MCF 10A (cell line): ENCODE data around the gene ADGRL2. TPM values are rescaled to one million over a fixed set of nuclear protein-coding genes. Genes with fewer than 3 reads are reported as not detected.

ENCODE experiments used
- BruUV-seq: library from RNA; stranded (reverse); fragments of 400-500 nt; replicated peaks from 2 replicates; lab custom pipeline; 2021; lab: Mats Ljungman, UMichigan
- CTCF ChIA-PET: fragments of 300-600 bp; sonication (Branson Sonifier 250); formaldehyde crosslinking; extraction: SDS; loops from one replicate; lab custom pipeline; 2021; ENCODE audit warnings: antibody characterized with exemption, inconsistent platforms; lab: Yijun Ruan, JAX
- POLR2A ChIA-PET: fragments of 300-600, 350-650 bp; sonication (Branson Sonifier 250); formaldehyde crosslinking; extraction: SDS; loops from one replicate; lab custom pipeline; 2020; ENCODE audit warnings: antibody characterized with exemption, inconsistent platforms; lab: Yijun Ruan, JAX
- DNase-seq: peaks from one replicate; pipeline ENCODE4 v3.0.0-alpha.2; 2018; ENCODE audit not compliant: unreplicated experiment
- H3K27ac Mint-ChIP-seq: one replicate; pipeline ENCODE4 v1.8.0; 2022; ENCODE audit warnings: mild to moderate bottlenecking, low read depth, mixed read lengths; ENCODE audit not compliant: unreplicated experiment
- H3K27me3 Mint-ChIP-seq: one replicate; pipeline ENCODE4 v1.8.0; 2022; ENCODE audit warnings: mixed read lengths; ENCODE audit not compliant: insufficient read depth, unreplicated experiment
- H3K36me3 Mint-ChIP-seq: one replicate; pipeline ENCODE4 v1.8.0; 2022; ENCODE audit warnings: mild to moderate bottlenecking, moderate library complexity, mixed read lengths; ENCODE audit not compliant: insufficient read depth, unreplicated experiment
- H3K4me1 Mint-ChIP-seq: one replicate; pipeline ENCODE4 v1.8.0; 2022; ENCODE audit warnings: mixed read lengths; ENCODE audit not compliant: insufficient read depth, unreplicated experiment
- H3K4me3 Mint-ChIP-seq: one replicate; pipeline ENCODE4 v1.8.0; 2022; ENCODE audit warnings: mild to moderate bottlenecking, moderate library complexity, mixed read lengths; ENCODE audit not compliant: unreplicated experiment
- H3K9me3 Mint-ChIP-seq: one replicate; pipeline ENCODE4 v1.8.0; 2022; ENCODE audit warnings: mixed read lengths; ENCODE audit not compliant: unreplicated experiment
- CTCF ChIP-seq: fragments of 200-600 bp; IDR thresholded peaks from one replicate; pipeline ENCODE4 v1.8.0; 2022; ENCODE audit warnings: antibody characterized with exemption, mild to moderate bottlenecking; ENCODE audit not compliant: unreplicated experiment
- intact Hi-C: fragments of 100-400 bp; cut with micrococcal nuclease; formaldehyde crosslinking; loops from 2 replicates; pipeline ENCODE4 v1.14.1; 2022
- total RNA-seq: library from RNA; stranded (reverse); gene quantifications from 2 replicates; pipeline ENCODE4 v1.2.3, GENCODE V29; 2022

Gene ADGRL2
- total RNA-seq, 1 experiment from 2014 or later, result 3.0 TPM

- peaks cover 17% of the 10 kb centered on the region for H3K4me1 Mint-ChIP-seq
- no TSS peak for BruUV-seq
- POLR2A ChIA-PET, result no interaction called here
- H3K27ac Mint-ChIP-seq, result no peak overlapping the region
- DNase-seq, result no peak
- H3K27me3 Mint-ChIP-seq, result no peaks in the 10 kb centered on the region
- H3K36me3 Mint-ChIP-seq, result no peaks in the 10 kb centered on the region
- no peak overlapping the region for H3K4me3 Mint-ChIP-seq
- intact Hi-C loops, result no loop called here
- no peak for TF ChIP-seq CTCF
- H3K9me3 Mint-ChIP-seq, result no peaks in the 10 kb centered on the region
- CTCF ChIA-PET, result interaction anchor here (0.6 kb wide), 1 partner anchor 310 kb away, joined by 5 read pairs; no protein-coding TSS in a partner anchor
These were observed 74.2 kb downstream of the ADGRL2 start for GRCh38 chr1:81874940-81875339.

GRCh38 chr1:81876901-81877733 is 76.4 kb downstream of the ADGRL2 start:
- H3K9me3 Mint-ChIP-seq, result no peaks in the 10 kb centered on the region
- BruUV-seq, result no TSS peak
- TF ChIP-seq CTCF, result no peak
- no peaks in the 10 kb centered on the region for H3K36me3 Mint-ChIP-seq
- CTCF ChIA-PET, result no interaction called here
- H3K27me3 Mint-ChIP-seq, result no peaks in the 10 kb centered on the region
- intact Hi-C loops, result no loop called here
- no peak overlapping the region for H3K27ac Mint-ChIP-seq
- H3K4me3 Mint-ChIP-seq, result no peak overlapping the region
- H3K4me1 Mint-ChIP-seq, result peaks cover 23% of the 10 kb centered on the region
- POLR2A ChIA-PET, result interaction anchor here (0.5 to 0.8 kb wide), 4 partner anchors 8 to 1858 kb away, joined by 3 read pairs; no protein-coding TSS in a partner anchor
- peak; percentile 71 for DNase-seq

- no peaks in the 10 kb centered on the region for H3K27me3 Mint-ChIP-seq
- no peak overlapping the region for H3K27ac Mint-ChIP-seq
- peaks cover 23% of the 10 kb centered on the region for H3K4me1 Mint-ChIP-seq
- H3K9me3 Mint-ChIP-seq, result no peaks in the 10 kb centered on the region
- intact Hi-C loops, result no loop called here
- POLR2A ChIA-PET, result no interaction called here
- TF ChIP-seq CTCF, result no peak
- no peak overlapping the region for H3K4me3 Mint-ChIP-seq
- DNase-seq, result no peak
- CTCF ChIA-PET, result no interaction called here
- H3K36me3 Mint-ChIP-seq, result no peaks in the 10 kb centered on the region
- no TSS peak for BruUV-seq
These were observed 77.2 kb downstream of the ADGRL2 start for GRCh38 chr1:81877940-81878339.

- Mint-ChIP-seq H3K27me3 (no peaks in the 10 kb centered on the region), H3K4me3 (no peak overlapping the region), H3K27ac (no peak overlapping the region), H3K4me1 (peaks cover 23% of the 10 kb centered on the region), H3K9me3 (no peaks in the 10 kb centered on the region), H3K36me3 (peaks cover 2% of the 10 kb centered on the region)
- ChIA-PET CTCF (no interaction called here), POLR2A (interaction anchor here (0.8 kb wide), 1 partner anchor 9 kb away, joined by 3 read pairs; no protein-coding TSS in a partner anchor)
- DNase-seq, result no peak
- no TSS peak for BruUV-seq
- intact Hi-C loops, result no loop called here
- no peak for TF ChIP-seq CTCF
These were observed 77.8 kb downstream of the ADGRL2 start for GRCh38 chr1:81878538-81878937.
